GM20000 (cell line): ENCODE results near the gene PDE12.

Experiments
- DNase-seq: peaks from one replicate; pipeline ENCODE4 v3.0.0; 2012; ENCODE audit warnings: low spot score
- TF ChIP-seq, protein P1 (sequence below): IDR thresholded peaks from 2 replicates; pipeline ENCODE4 v1.5.1; 2012; ENCODE audit warnings: mild to moderate bottlenecking, control low read depth; ENCODE audit errors: extremely low read depth, missing control alignments

PDE12 gene

DNA sequence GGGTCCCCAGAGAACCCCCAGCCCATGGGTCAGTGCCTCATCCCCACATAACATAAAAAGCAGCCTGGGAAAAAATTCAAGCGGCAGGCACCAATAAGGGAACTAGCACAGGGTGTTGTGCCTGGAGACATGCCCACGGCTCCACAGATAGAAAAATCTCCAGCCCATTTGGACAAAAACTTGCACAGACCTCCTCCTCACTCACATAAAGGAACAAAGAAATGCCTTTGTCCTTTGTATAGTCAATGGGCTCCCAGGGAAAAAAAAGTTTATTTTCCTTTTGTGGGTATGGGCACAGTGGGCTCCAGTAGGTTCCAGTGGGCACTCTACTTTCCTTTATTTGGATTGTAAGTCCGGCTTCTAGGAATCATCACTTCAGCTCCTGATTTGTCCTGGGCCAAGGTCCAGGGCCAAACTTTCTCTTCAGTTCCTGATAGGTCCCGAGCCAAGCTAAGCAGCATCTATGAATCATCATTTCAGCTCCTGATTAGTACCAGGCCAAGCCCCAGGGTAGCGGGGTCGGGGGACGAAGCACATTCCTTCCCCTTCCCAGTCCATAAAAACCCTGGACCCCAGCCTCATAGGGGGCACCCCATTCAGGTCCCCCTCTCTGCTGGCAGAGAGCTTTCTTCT, 10.3 kb upstream of the PDE12 start:
- TF ChIP-seq, protein P1, sequence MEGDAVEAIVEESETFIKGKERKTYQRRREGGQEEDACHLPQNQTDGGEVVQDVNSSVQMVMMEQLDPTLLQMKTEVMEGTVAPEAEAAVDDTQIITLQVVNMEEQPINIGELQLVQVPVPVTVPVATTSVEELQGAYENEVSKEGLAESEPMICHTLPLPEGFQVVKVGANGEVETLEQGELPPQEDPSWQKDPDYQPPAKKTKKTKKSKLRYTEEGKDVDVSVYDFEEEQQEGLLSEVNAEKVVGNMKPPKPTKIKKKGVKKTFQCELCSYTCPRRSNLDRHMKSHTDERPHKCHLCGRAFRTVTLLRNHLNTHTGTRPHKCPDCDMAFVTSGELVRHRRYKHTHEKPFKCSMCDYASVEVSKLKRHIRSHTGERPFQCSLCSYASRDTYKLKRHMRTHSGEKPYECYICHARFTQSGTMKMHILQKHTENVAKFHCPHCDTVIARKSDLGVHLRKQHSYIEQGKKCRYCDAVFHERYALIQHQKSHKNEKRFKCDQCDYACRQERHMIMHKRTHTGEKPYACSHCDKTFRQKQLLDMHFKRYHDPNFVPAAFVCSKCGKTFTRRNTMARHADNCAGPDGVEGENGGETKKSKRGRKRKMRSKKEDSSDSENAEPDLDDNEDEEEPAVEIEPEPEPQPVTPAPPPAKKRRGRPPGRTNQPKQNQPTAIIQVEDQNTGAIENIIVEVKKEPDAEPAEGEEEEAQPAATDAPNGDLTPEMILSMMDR = no peak
- DNase-seq = no peak

DNA sequence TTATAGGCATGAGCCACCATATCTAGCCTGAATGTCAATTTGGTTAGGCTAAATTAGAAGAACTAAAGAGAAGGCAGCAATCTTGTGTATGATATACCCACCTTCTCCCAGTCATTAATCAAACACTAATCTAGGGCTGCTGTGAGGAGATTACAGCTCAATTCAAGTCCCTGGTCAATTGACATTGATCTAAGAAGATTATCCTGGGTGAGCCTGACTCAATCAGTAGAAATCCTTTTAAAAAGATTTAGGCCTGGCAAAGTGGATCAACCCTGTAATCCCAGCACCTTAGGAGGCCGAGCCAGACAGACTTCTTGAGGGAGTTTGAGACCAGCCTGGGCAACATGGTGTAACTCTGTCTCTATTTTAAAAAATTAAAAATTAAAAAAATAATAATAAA, 9.5 kb upstream of the PDE12 start:
- no peak for DNase-seq
- TF ChIP-seq, protein P1 = no peak

DNA sequence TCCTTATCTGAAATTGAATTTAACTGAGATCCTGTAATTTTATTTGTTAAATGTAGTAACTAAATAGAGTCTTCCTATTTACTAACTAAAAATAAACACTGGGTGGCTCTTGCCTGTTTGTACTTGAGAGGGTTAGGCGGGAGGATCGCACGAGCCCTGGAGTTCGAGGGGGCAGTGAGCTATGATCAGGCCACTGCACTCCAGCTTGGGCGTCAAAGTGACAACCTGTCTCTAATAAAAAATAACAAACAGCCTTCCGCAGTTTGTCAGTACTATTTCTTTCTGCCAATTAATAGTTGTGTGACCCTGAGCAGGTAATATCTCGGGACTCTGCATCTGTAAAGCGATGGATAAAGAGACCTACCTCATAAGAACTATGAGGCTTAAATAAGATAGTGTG, 768 bp upstream of the PDE12 start:
- TF ChIP-seq, protein P1 = no peak

DNA sequence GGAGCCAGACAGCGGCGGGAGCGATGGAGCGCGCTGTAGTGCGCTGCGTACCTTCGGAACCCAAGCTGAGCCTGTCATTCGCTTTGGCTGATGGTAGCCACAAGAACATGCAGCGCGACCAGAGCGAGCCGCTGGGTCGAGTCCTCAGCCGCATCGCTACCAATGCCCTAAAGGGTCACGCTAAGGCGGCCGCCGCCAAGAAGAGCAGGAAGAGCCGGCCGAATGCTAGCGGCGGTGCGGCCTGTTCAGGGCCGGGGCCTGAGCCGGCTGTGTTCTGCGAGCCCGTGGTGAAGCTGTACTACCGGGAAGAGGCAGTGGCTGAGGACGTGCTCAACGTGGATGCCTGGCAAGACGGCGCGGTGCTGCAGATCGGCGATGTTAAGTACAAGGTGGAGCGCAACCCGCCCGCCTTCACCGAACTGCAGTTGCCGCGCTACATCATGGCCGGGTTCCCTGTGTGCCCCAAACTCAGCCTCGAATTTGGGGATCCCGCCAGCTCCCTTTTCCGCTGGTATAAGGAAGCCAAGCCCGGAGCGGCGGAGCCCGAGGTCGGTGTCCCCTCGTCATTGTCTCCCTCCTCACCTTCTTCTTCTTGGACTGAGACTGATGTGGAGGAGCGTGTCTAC, 498 bp downstream of the PDE12 start:
- DNase-seq = peak; percentile 30
- TF ChIP-seq, protein P1 = no peak

More for the DNA sequence above, 768 bp upstream of the PDE12 start:
- DNase-seq = no peak

DNA sequence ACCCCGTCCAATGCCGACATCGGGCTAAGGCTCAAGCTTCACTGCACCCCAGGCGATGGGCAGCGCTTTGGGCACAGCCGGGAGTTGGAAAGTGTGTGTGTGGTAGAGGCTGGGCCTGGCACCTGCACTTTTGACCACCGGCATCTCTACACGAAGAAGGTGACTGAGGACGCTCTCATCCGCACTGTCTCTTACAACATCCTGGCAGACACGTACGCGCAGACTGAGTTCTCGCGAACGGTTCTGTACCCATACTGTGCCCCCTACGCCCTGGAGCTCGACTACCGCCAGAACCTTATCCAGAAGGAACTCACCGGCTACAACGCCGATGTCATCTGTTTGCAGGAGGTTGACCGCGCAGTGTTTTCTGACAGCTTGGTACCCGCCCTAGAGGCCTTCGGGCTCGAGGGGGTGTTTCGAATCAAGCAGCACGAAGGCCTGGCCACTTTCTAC, 1.0 kb downstream of the PDE12 start:
- peak; percentile 39 for DNase-seq

DNA sequence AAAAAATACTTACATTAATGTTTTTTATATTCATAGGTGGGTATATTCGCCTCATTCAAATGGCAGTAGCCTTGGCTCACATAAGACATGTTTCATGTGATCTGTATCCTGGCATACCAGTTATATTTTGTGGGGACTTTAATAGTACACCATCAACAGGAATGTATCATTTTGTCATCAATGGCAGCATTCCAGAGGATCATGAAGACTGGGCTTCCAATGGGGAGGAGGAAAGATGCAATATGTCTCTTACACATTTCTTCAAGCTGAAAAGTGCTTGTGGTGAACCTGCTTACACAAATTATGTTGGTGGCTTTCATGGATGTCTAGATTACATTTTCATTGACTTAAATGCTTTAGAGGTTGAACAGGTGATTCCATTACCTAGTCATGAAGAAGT, 3.5 kb downstream of the PDE12 start:
- TF ChIP-seq, protein P1 = no peak
- no peak for DNase-seq

More for the DNA sequence above, 1.0 kb downstream of the PDE12 start:
- TF ChIP-seq, protein P1 = no peak

DNA sequence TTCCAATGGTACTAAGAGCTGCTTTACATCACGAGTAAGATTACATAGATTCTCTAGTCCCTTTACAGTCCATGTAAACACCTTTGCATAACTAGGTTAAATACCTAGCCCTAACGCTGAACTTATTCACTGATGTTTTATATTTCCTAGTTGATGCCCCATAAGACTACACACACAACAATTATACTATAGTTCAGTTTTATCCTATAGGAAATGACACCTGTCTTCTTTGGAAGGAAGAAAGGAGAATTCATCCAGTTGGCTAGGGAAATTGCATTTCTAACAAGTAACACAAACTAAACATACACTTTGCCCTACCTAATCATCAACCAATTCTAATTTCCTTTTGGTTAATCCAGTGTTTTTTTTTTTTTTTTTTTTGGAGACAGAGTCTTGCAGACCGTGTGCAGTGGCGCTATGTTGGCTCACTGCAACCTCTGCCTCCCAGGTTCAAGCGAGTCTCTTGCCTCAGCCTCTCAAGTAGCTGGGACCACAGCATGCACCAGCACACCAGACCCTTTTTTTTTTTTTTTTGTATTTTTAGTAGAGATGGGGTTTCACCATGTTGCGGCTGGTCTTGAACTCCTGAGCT, 13.9 kb downstream of the PDE12 start:
- TF ChIP-seq, protein P1 = no peak
- DNase-seq = no peak
